Activated naive CD4-positive, alpha-beta T cell (primary cell): ENCODE results near the gene CACNA1H.

ENCODE experiments used
- DNase-seq, 4 experiments: peaks; one replicate each; lab custom pipeline; 2025; lab: John Stamatoyannopoulos, UW

The CACNA1H gene

DNA sequence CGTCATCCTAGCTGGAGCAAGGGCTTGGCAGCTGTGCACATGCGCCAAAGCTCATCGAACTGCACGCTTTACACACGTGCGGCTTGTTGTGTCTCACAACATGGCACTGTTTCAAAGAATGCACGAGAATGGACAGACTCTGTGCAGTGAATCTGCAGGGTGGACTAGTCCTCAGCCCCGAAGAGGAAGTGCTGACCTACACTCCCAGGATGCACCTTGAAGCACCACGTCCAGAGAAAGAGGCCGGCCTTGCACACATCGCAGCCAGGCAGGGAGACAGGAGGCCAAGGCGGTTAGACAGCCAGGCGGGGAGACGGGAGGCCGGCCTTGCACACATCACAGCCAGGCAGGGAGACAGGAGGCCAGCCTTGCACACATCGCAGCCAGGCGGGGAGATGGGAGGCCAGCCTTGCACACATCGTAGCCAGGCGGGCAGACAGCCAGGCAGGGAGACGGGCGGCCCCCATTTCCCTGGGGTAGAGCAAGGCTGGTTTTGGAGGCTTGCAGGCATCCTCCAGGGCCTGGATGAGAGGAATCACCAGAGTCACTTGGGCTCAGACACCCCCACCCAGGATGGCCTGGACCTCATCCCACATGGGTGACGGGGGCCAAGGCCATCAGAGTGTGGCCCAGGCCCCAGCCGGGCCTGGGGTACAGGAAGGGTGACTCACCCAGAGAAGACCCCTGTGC lies 9.0 kb upstream of the CACNA1H start:
- DNase-seq = no peak

- DNase-seq = no peak
Measured at GRCh38 chr16:1144476-1145382, 8.2 kb upstream of the CACNA1H start.

DNA sequence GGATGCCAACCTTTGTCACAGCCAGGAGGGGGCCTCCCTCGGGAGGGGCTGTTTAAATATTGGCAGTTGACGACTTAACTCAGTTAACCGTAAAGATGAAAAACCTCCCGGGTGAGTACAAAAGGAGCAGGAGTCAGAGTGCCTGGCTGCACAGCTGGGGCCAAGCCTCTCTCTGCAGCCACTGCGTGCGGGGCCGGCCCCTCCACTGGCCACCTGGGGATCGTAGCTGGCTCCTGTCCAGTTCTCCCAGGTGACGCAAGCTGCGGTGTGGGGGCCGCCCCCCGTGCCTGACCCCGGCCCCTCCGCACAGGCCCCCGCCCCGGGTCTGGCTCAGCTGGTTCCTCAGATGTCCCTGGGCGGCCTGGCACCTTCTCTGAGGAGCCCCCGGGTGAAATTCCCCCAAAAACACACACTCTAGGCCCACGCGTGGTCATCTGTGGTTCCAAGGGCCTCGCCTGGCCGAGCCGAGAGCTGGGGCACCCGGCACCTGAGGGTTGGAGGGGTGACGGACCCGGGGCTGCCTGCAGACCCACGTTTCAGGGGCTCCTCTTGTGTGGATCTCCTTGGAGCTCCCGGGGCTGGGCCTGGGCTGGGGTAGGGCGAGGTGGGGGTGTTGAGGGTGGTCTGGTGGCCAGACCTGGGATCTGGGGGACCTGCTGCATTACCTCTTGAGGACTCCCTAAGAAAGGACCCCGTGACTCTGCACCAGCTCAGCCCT lies 7.4 kb upstream of the CACNA1H start:
- DNase-seq = no peak

GRCh38 chr16:1146409-1146808 lies 6.5 kb upstream of the CACNA1H start:
- no peak for DNase-seq

DNA sequence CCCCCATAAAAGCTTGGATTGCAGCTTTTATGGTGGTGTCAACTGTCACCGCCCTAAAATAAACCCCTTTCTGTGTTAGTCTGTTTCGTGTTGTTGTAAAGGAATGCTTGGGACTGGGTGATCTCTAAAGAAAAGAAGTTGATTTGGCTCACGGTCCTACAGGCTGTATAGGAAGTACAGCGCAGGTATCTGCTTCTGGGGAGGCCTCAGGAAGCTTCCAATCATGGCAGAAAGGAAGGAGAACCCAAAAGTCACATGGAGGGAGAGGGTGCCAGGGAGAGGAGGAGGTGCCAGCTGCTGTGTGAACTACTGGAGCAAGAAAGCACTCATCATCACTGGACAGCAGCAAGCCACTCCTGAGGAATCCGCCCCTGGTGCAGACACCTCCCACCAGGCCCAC lies 5.9 kb upstream of the CACNA1H start:
- DNase-seq = no peak

- no peak for DNase-seq
Measured at GRCh38 chr16:1149101-1149636, 3.7 kb upstream of the CACNA1H start.

- no peak for DNase-seq
Measured at GRCh38 chr16:1150511-1150982, 2.4 kb upstream of the CACNA1H start.

DNA sequence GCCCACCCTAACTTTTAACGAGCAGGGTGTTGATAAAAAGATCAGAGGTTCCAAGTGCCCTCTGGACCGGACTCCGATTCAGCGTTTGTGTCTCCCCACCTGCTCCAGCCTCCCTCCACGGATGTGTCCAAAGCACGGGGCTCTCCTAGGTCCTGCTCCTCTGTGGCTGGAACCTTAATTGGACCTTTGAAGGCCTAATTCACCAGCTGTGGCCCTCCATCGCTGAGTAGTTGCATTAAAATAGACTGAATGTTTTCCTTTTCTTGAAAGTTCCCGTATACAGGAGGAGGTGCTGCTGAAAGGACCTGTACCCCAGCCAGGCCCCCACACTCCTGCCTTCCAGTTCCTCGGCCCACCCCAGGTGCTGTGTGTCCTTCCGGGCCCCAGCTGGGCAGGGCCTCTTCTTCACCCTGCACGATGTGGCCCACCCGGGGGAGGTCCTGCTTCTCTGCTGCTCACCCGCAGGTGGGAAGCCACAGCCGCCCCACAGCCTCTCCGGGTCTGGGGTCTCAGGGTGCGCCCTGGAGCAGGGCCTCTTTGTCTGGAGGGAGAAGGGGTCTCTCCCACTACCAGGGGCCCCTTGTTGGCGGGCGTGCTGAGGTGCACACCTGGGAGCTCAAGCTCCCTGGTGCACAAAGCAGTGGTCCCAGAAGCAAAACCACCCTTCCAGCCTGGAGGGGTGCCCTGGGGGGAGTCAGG lies 1.3 kb upstream of the CACNA1H start:
- no peak for DNase-seq

DNA sequence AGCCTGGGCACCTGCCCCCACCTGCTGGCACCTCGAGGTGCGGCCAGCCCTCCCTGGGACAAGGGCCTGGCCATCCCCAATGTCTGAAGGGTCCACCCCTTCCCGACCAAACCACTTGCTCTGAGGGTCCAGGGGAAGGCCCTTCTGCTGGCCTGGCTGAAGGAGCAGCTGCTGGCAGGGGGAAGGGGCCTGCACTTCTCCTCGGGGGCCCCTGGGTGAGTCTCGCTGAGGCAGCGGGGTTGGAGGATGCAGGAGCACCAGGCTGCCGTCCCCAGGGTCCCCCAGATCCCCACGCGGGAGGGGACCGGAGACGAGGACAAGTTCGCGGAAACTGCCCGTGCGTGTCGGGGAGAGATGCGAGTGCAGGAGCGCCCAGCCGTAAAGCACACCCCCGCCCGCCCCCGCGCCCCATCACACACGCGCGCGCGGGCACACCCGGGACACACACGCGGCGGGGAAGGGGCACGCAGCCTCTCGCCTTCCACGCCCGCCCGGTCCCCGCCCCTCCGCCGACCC lies 725 bp upstream of the CACNA1H start:
- peak in 2 of 4 experiments; percentile 45 to 71 for DNase-seq

DNA sequence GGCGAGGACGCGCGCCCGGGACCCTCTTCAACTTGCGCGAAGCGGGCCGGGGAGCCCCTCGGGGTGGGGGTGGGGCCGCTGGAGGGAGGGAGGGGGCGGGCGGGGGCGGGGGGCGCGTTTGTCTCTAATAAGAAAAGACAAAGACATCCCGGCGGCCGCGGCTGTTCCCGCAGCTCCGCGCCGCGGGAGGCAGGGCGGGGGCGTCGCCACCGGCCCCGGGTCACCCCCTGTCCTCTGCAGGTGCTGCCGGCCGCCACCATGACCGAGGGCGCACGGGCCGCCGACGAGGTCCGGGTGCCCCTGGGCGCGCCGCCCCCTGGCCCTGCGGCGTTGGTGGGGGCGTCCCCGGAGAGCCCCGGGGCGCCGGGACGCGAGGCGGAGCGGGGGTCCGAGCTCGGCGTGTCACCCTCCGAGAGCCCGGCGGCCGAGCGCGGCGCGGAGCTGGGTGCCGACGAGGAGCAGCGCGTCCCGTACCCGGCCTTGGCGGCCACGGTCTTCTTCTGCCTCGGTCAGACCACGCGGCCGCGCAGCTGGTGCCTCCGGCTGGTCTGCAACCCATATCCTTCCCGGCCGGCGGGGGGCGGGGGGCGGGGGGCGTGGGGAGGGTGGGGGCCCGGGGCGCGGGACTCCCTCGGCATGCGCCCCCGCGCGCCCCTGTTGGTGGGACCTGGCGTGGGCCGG lies 714 bp downstream of the CACNA1H start:
- DNase-seq = no peak

- DNase-seq = no peak
Measured at GRCh38 chr16:1154291-1154886, 1.5 kb downstream of the CACNA1H start.

- no peak for DNase-seq
Measured at GRCh38 chr16:1154887-1155331, 2.0 kb downstream of the CACNA1H start.

- no peak for DNase-seq
Measured at GRCh38 chr16:1155353-1156054, 2.6 kb downstream of the CACNA1H start.

GRCh38 chr16:1156055-1156982 lies 3.4 kb downstream of the CACNA1H start:
- no peak for DNase-seq

DNA sequence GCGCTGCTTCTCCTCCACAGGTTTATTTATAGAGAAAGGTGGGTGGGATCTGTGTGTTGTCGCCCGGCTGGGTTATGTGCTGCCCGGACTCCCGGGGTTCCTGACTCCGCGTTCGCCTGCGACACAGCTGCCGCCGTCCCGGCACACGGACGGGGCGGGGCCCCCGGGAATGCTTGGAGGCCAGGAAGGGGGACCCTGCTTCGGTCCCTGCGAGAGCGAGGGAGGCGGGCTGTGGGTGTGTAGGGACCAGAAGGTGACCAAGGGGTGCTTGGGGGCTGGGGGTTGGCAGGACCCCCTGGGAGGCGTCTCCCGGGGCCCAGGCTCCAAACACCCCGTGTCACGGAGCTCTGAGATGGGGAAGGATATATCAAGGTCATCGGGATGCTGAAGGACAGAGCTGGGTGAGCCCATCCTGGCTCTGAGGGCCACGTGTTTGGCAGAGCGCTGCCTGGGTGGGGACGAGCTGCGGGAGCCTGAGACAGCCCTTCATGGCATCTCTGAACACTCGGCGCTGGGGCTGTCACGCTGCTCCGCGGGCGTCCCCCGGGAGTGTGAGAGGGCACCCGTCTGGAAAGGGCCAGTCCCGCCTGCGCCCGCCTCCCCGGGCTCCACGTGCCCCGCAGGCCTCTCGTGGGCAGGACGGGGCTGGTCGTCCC lies 4.2 kb downstream of the CACNA1H start:
- no peak for DNase-seq

DNA sequence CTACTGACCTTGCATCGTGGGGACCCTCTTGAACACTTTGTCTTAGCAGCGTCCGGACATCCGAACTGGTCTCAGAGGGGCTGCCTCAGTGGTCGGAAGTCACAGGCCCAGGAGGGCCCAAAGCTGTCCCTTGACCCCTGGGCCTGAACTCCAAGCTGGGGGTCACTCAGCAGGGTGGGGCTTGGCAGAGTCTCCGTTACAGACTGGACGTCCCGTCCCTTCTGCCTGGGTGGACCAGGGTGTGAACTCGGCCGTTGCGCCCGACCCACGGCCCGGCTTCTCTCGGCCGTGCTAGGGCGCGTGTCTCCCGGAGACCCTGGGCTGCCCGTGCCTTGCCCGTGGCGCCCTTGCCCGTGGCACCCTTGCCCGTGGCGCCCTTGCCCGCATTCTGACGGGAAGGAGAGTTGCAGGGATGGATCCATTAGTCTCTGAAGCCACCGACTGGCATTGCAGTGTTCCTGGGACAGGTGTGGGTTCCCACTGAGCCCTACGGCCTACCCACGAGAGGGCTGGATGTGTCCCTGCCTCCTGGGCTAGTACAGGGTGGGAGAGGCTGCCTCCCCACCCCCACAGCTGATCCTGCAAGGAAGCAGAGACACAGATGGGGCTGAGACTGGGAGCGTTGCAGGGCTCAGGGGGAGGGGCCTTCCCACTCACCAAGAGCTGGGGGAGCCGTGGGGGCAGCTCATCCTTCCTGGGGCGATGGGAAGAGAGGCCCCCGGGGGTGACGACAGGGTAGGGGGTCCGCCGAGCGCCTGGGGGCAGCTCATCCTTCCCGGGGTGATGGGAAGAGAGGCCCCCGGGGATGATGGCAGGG lies 4.9 kb downstream of the CACNA1H start:
- DNase-seq = no peak
